GM23338 (cell line): ENCODE data around the gene FAM219A. TPM values are rescaled to one million over a fixed set of nuclear protein-coding genes. Genes with fewer than 3 reads are reported as not detected.

ENCODE experiments used
- ATAC-seq: fragments of 200-7000 bp; cut with Tn5 transposase; 3 replicates; pipeline ENCODE4 v1.9.1; 2020
- DNase-seq: peaks from one replicate; pipeline ENCODE4 v3.0.0-alpha.2; 2015; ENCODE audit warnings: low spot score
- H2AFZ ChIP-seq: fragments of 200-600 bp; sonication (generic); 2 replicates; pipeline ENCODE4 v1.8.0; 2016; ENCODE audit warnings: antibody characterized with exemption, mild to moderate bottlenecking, moderate library complexity
- H3F3A ChIP-seq: fragments of 200-600 bp; sonication (generic); replicated peaks from 2 replicates; pipeline ENCODE4 v1.8.0; 2017; ENCODE audit warnings: antibody characterized with exemption, mixed run types, low read depth
- H3K27ac ChIP-seq: fragments of 200-600 bp; sonication (generic); 2 replicates; pipeline ENCODE4 v1.6.1; 2016; ENCODE audit warnings: low read depth
- H3K27me3 ChIP-seq: fragments of 200-600 bp; sonication (generic); 2 replicates; pipeline ENCODE4 v1.8.0; 2016; ENCODE audit warnings: mild to moderate bottlenecking, mixed run types, moderate library complexity; ENCODE audit not compliant: insufficient read depth
- H3K36me3 ChIP-seq: fragments of 200-600 bp; sonication (generic); 2 replicates; pipeline ENCODE4 v1.8.0; 2016; ENCODE audit warnings: mild to moderate bottlenecking; ENCODE audit not compliant: insufficient read depth
- H3K4me1 ChIP-seq: fragments of 200-600 bp; sonication (generic); 2 replicates; pipeline ENCODE4 v1.8.0; 2016; ENCODE audit warnings: mild to moderate bottlenecking, moderate library complexity; ENCODE audit not compliant: insufficient read depth
- H3K4me2 ChIP-seq: fragments of 200-600 bp; sonication (generic); 2 replicates; pipeline ENCODE4 v1.7.1; 2017; ENCODE audit warnings: mixed run types
- H3K4me3 ChIP-seq: fragments of 200-600 bp; sonication (generic); 2 replicates; pipeline ENCODE4 v1.6.1; 2016; ENCODE audit warnings: mixed run types
- H3K79me2 ChIP-seq: fragments of 200-600 bp; sonication (generic); replicated peaks from 2 replicates; pipeline ENCODE4 v1.8.0; 2017; ENCODE audit warnings: mild to moderate bottlenecking; ENCODE audit not compliant: insufficient read depth
- H3K9me2 ChIP-seq: fragments of 200-600 bp; sonication (generic); 2 replicates; pipeline ENCODE4 v1.8.0; 2017; ENCODE audit not compliant: insufficient read depth
- H4K20me1 ChIP-seq: fragments of 200-600 bp; sonication (generic); replicated peaks from 2 replicates; pipeline ENCODE4 v1.8.0; 2017; ENCODE audit warnings: mild to moderate bottlenecking; ENCODE audit not compliant: insufficient read depth
- H3K27ac Mint-ChIP-seq: 2 replicates; pipeline ENCODE4 v1.8.0; 2020; ENCODE audit warnings: inconsistent platforms, mild to moderate bottlenecking, moderate library complexity, mixed read lengths
- H3K27me3 Mint-ChIP-seq: 3 replicates; pipeline ENCODE4 v1.8.0; 2022; ENCODE audit warnings: low read depth, mild to moderate bottlenecking, moderate library complexity, mixed read lengths, inconsistent platforms; ENCODE audit not compliant: insufficient read depth, poor library complexity
- H3K36me3 Mint-ChIP-seq: 3 replicates; pipeline ENCODE4 v1.8.0; 2021; ENCODE audit warnings: low read depth, mild to moderate bottlenecking, inconsistent platforms, moderate library complexity, mixed read lengths
- H3K4me1 Mint-ChIP-seq: 3 replicates; pipeline ENCODE4 v1.8.0; 2020; ENCODE audit warnings: mild to moderate bottlenecking, inconsistent platforms, mixed read lengths
- H3K4me3 Mint-ChIP-seq: 3 replicates; pipeline ENCODE4 v1.8.0; 2021; ENCODE audit warnings: moderate library complexity, mild to moderate bottlenecking, inconsistent platforms, mixed read lengths
- H3K9me3 Mint-ChIP-seq: 3 replicates; pipeline ENCODE4 v1.8.0; 2020; ENCODE audit warnings: moderate library complexity, mild to moderate bottlenecking, inconsistent platforms, mixed read lengths
- NANOG ChIP-seq: IDR thresholded peaks from 2 replicates; pipeline ENCODE4 v1.6.1; 2016; ENCODE audit warnings: antibody characterized with exemption, borderline replicate concordance
- REST ChIP-seq: IDR thresholded peaks from one replicate; pipeline ENCODE4 v1.6.1; 2018; ENCODE audit warnings: antibody characterized with exemption; ENCODE audit not compliant: unreplicated experiment
- STAT1 ChIP-seq: IDR thresholded peaks from one replicate; pipeline ENCODE4 v1.6.1; 2016; ENCODE audit warnings: antibody characterized with exemption; ENCODE audit not compliant: unreplicated experiment
- ZNF114 ChIP-seq: fragments of 250-450 bp; sonication (Bioruptor Pico); IDR thresholded peaks from 2 replicates; pipeline ENCODE4 v1.5.0; 2020; ENCODE audit warnings: mild to moderate bottlenecking, moderate library complexity
- ZNF331 ChIP-seq: fragments of 250-450 bp; sonication (Bioruptor Pico); IDR thresholded peaks from 2 replicates; pipeline ENCODE4 v1.5.0; 2020; ENCODE audit warnings: low read depth, mild to moderate bottlenecking, moderate library complexity
- ZNF462 ChIP-seq: fragments of 250-450 bp; sonication (Bioruptor Pico); IDR thresholded peaks from 2 replicates; pipeline ENCODE4 v1.5.0; 2020; ENCODE audit warnings: mild to moderate bottlenecking, moderate library complexity
- polyA plus RNA-seq: library from polyadenylated mRNA; unstranded; fragments of >200 nt; fragmentation: Nextera tagmentation; extraction: Ambion mirVana; gene quantifications from 2 replicates; pipeline ENCODE4 v1.2.1, GENCODE V29; 2016
- total RNA-seq: library from RNA; depleted of rRNA; stranded (reverse); fragments of >200 nt; shearing (Covaris generic); gene quantifications from 2 replicates; pipeline ENCODE4 v1.2.3, GENCODE V29; 2014

FAM219A gene
- total and polyA plus RNA-seq, 2 experiments from 2014 or later = 3.8 to 7.2 TPM

DNA sequence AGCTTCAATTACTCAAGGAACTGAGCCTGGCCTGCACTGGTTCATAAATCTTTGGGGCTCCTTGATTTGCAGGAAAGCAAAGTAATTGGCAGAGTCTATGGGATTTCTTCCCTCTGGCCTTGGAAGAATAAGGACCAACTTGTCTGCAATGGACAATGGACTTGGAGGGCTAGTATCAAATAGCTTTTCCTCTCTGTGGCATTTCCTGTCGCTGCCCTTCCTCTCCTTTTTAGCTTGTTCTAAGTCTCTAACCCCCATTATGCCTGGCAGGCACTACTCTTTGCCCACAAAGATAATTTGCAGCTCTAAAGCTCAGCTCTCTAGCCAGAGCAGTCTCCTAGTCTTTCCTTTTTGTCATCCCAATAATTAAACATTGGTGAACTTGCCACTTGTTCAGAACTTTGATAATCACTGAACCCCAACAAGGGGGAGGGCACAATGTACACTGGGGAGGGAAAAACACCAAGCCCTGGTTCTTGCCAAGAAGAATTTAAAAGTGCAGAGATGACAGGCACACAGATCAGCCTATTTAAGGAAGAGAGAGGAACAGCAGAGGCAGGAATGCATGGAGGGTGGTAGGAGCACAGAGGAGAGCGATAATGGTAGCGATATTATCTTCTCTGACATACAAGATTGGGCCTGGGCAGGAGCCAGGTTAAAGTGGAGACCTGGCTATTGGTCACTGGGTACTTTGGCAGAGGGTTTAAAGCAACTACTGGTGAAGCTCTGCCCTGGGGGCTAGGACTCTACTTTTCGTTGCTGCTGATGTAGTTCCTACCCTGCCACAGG, 38.5 kb downstream of the FAM219A start:
- Histone ChIP-seq H4K20me1 (no peaks in the 10 kb centered on the region; the same call in none of the 2 replicates), H3K4me3 (peak overlapping the region; percentile 23; the same call in 1 of the 2 replicates), H3K4me1 (peaks cover 12% of the 10 kb centered on the region), H3K79me2 (no peaks in the 10 kb centered on the region), H3F3A (no peaks in the 10 kb centered on the region), H2AFZ (no peak overlapping the region), H3K4me2 (peak overlapping the region; percentile 55; the same call in 1 of the 2 replicates), H3K36me3 (no peaks in the 10 kb centered on the region), H3K27me3 (no peaks in the 10 kb centered on the region), H3K27ac (no peak overlapping the region), H3K9me2 (no peaks in the 10 kb centered on the region)
- no peaks in the 10 kb centered on the region; the same call in 2 of the 3 replicates for H3K9me3 Mint-ChIP-seq
- no peak for TF ChIP-seq REST
- TF ChIP-seq STAT1 = no peak
- TF ChIP-seq ZNF114 = no peak
- no peak; the same call in 2 of the 3 replicates for ATAC-seq
- no peak for DNase-seq
- no peaks in the 10 kb centered on the region for H3K36me3 Mint-ChIP-seq
- H3K4me3 Mint-ChIP-seq = no peak overlapping the region; the same call in 2 of the 3 replicates
- no peak overlapping the region; the same call in 1 of the 2 replicates for H3K27ac Mint-ChIP-seq
- H3K4me1 Mint-ChIP-seq = peaks cover 15% of the 10 kb centered on the region
- peaks cover 10% of the 10 kb centered on the region for H3K27me3 Mint-ChIP-seq

DNA sequence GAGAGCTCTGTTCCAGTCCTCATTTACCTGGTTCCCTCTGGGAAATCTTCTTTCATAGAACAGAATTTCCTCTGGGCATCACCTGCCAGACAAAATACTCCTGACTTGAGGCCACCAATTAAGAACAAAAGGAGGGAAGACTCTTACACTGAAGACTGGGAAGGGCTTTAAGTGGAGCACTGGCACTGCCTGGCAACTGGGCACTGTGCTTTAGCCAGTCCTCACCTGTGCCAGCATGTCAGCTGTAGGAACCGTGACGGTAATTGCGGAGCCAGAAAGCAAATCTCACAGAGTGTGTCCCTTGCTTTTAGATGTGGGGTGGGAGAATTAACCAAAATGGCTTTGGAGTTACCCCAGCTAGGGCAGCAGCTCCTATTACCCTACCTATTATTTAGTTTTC, 40.6 kb downstream of the FAM219A start:
- Histone ChIP-seq H2AFZ (no peak overlapping the region), H3K4me3 (no peak overlapping the region), H4K20me1 (no peaks in the 10 kb centered on the region; the same call in none of the 2 replicates), H3K79me2 (no peaks in the 10 kb centered on the region), H3K36me3 (no peaks in the 10 kb centered on the region), H3K9me2 (no peaks in the 10 kb centered on the region), H3K27ac (no peak overlapping the region), H3K4me1 (peaks cover 12% of the 10 kb centered on the region), H3F3A (no peaks in the 10 kb centered on the region), H3K4me2 (no peak overlapping the region), H3K27me3 (no peaks in the 10 kb centered on the region)
- no peaks in the 10 kb centered on the region for H3K36me3 Mint-ChIP-seq
- ATAC-seq (no peak), DNase-seq (no peak)
- H3K9me3 Mint-ChIP-seq = no peaks in the 10 kb centered on the region
- TF ChIP-seq ZNF331 (CRISPR knock-in tag) (no peak), NANOG (no peak), STAT1 (no peak), ZNF462 (no peak)
- no peak overlapping the region for H3K27ac Mint-ChIP-seq
- H3K27me3 Mint-ChIP-seq = peaks cover 8% of the 10 kb centered on the region
- peaks cover 15% of the 10 kb centered on the region for H3K4me1 Mint-ChIP-seq
- no peak overlapping the region for H3K4me3 Mint-ChIP-seq
